ENCODE data around the gene FYN.

GRCh38 chr6:111817451-111818120 is 55.7 kb downstream of the FYN start:
- no peak for TF ChIP-seq CTCF (IDR thresholded peaks at IDR 0.05; ENCODE audit: low read depth, low read length, poor library complexity, severe bottlenecking)
- TF ChIP-seq EZH2phosphoT487 (IDR thresholded peaks at IDR 0.05; ENCODE audit: borderline replicate concordance, low read length): no peak

All from DOHH2 (cell line).